IMR-90 (cell line): ENCODE measurements around the gene ANKRD20A1.
A peak's percentile ranks its signal among the peaks of the same experiment; 100 is the strongest.
"Not testable (repeated sequence)": the region's sequence is repeated elsewhere in the genome, so short reads cannot be mapped to it uniquely, and the experiment has no call there.

Source experiments
- BHLHE40 ChIP-seq: fragments of 150-350 bp; IDR thresholded peaks from 2 replicates; pipeline ENCODE4 v1.6.1; 2016; ENCODE audit warnings: mild to moderate bottlenecking, low read depth, low read length
- CTCF ChIP-seq: conservative IDR thresholded peaks from 2 replicates; pipeline ENCODE4 v1.5.1; 2012; ENCODE audit warnings: mild to moderate bottlenecking, low read depth, low read length, improper control_type of control experiment
- RAD21 ChIP-seq: IDR thresholded peaks from 2 replicates; pipeline ENCODE4 v1.6.1; 2012; ENCODE audit warnings: low read length, improper control_type of control experiment
- TF ChIP-seq, protein P1 (sequence below): fragments of 150-350 bp; IDR thresholded peaks from 2 replicates; pipeline ENCODE4 v1.6.1; 2016; ENCODE audit warnings: low read depth, mild to moderate bottlenecking, low read length, moderate library complexity, borderline replicate concordance

DNA sequence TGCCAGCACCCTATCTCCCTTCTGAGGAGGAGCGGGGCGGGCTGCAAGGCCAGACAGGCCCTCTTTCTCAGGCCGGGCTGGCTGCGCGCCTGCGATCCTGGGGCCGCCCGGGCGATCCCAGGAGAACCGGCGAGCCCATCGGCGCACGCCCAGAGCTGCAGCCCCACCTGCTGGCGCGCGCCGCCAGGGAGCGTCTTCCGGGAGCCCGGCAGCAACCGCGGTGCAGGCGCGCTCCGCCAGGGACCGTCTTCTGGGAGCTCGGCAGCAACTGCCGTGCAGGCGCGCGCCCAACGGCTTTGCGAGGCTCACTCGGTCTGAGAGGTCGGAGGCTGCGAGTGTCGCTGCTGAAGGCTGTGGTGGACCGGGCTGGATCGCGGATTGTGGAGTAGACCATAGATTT lies at the start of gene ANKRD20A1:
- 0 out of 2 replicates have a peak, but pooled peaks have one; percentile 9 for TF ChIP-seq CTCF
- not testable (repeated sequence) for TF ChIP-seq RAD21, BHLHE40
- TF ChIP-seq, protein P1, sequence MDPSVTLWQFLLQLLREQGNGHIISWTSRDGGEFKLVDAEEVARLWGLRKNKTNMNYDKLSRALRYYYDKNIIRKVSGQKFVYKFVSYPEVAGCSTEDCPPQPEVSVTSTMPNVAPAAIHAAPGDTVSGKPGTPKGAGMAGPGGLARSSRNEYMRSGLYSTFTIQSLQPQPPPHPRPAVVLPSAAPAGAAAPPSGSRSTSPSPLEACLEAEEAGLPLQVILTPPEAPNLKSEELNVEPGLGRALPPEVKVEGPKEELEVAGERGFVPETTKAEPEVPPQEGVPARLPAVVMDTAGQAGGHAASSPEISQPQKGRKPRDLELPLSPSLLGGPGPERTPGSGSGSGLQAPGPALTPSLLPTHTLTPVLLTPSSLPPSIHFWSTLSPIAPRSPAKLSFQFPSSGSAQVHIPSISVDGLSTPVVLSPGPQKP = not testable (repeated sequence)
